ENCODE results near the gene CCDC71L. TPM values are rescaled to one million over a fixed set of nuclear protein-coding genes. Genes with fewer than 3 reads are reported as not detected.

CCDC71L gene
- total RNA-seq, 2 donors from 2014 or later: 26.1 to 26.8 TPM

DNA sequence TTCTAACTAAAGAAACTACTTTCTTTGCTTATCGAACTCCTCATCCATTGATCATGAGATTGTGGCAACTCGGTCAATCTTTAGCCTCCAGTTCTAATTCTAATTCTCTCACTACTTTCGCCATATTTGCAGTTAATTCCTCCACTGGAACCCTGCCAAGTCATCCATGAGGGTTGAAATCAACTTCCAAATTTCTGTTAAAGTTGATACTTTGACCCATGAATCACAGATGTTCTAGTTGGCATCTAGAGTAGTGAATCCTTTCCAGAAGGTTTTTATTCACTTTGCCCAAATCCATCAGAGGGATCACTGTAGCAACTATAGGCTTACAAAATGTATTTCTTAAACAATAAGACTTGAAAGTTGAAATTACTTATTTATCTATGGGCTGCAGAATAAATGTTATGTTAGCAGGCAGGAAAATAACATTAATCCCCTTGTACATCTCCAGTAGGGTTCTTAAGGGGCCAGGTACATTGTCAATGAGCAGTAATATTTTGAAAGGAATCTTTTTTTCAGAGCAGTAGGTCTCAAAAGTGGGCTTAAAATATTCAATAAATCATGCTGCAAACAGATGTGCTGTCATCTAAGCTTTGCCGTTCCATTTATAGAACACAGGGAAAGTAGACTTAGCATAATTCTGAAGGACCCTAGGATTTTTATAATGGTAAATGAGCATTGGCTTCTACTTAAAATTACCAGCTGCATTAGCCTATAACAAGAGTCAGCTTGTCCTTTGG lies 39.4 kb downstream of the CCDC71L start:
- 91 to 92% methylated on average over 4 of the region's 4 CpGs for WGBS, 2 experiments (ENCODE audit: insufficient coverage in 1 of 2, insufficient read length in 1 of 2)
- TF ChIP-seq, protein P1, sequence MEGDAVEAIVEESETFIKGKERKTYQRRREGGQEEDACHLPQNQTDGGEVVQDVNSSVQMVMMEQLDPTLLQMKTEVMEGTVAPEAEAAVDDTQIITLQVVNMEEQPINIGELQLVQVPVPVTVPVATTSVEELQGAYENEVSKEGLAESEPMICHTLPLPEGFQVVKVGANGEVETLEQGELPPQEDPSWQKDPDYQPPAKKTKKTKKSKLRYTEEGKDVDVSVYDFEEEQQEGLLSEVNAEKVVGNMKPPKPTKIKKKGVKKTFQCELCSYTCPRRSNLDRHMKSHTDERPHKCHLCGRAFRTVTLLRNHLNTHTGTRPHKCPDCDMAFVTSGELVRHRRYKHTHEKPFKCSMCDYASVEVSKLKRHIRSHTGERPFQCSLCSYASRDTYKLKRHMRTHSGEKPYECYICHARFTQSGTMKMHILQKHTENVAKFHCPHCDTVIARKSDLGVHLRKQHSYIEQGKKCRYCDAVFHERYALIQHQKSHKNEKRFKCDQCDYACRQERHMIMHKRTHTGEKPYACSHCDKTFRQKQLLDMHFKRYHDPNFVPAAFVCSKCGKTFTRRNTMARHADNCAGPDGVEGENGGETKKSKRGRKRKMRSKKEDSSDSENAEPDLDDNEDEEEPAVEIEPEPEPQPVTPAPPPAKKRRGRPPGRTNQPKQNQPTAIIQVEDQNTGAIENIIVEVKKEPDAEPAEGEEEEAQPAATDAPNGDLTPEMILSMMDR (conservative IDR thresholded peaks at IDR 0.05): no peak
- Mint-ChIP-seq H3K9me3 (peaks cover 13% of the 10 kb centered on the region), H3K27me3 (ENCODE audit: insufficient read depth) (no peaks in the 10 kb centered on the region), H3K4me1 (no peaks in the 10 kb centered on the region), H3K36me3 (ENCODE audit: low read depth) (no peaks in the 10 kb centered on the region), H3K4me3 (no peak overlapping the region), H3K27ac (no peak overlapping the region)
- DNase-seq: no peak
- H3K4me3 ChIP-seq (ENCODE audit: low read length): no peak overlapping the region
- peaks cover 15% of the 10 kb centered on the region for H3K9me3 ChIP-seq (ENCODE audit: control insufficient read depth, low read length)
- H3K9ac ChIP-seq (ENCODE audit: extremely low read depth, low read length, poor library complexity, severe bottlenecking): no peak overlapping the region
- no peaks in the 10 kb centered on the region for H3K27me3 ChIP-seq (ENCODE audit: control insufficient read depth, insufficient read depth, low read length, poor library complexity, severe bottlenecking)
- H3K36me3 ChIP-seq (ENCODE audit: control insufficient read depth, insufficient read depth, low read length): no peaks in the 10 kb centered on the region
- no peaks in the 10 kb centered on the region for H3K4me1 ChIP-seq (ENCODE audit: control insufficient read depth, insufficient read depth, low read length)
- no peak overlapping the region for H3K27ac ChIP-seq (ENCODE audit: low read depth, low read length)

DNA sequence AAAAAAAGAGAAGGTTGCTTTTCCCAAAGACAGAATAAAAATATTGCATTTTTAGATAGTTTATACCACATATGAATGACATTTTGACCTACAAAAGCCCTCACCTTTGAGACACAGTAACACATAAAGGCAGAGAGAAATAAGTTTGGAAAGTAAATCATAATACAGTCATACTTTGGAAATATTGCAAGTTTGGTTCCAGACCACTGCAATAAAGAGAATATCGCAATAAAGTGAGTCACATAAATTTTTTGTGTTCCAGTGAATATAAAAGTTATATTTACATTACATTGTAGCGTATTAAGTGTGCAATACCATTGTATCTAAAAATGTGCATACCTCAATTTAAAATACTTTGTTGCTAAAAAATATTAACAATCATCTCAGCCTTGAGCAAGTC lies 40.3 kb downstream of the CCDC71L start:
- H3K9me3 ChIP-seq (ENCODE audit: control insufficient read depth, low read length): peaks cover 15% of the 10 kb centered on the region
- no peak overlapping the region for H3K27ac ChIP-seq (ENCODE audit: low read depth, low read length)
- no peaks in the 10 kb centered on the region for H3K4me1 Mint-ChIP-seq
- 100% methylated on average over 2 of the region's 2 CpGs; no CpG with 5 or more reads in 1 of the 2 experiments for WGBS, 2 experiments (ENCODE audit: insufficient coverage in 1 of 2, insufficient read length in 1 of 2)
- TF ChIP-seq, protein P1 (conservative IDR thresholded peaks at IDR 0.05): no peak
- H3K4me1 ChIP-seq (ENCODE audit: control insufficient read depth, insufficient read depth, low read length): no peaks in the 10 kb centered on the region
- no peak overlapping the region for H3K4me3 ChIP-seq (ENCODE audit: low read length)
- H3K27me3 Mint-ChIP-seq (ENCODE audit: insufficient read depth): no peaks in the 10 kb centered on the region
- peaks cover 13% of the 10 kb centered on the region for H3K9me3 Mint-ChIP-seq
- H3K36me3 ChIP-seq (ENCODE audit: control insufficient read depth, insufficient read depth, low read length): no peaks in the 10 kb centered on the region
- H3K4me3 Mint-ChIP-seq: no peak overlapping the region
- DNase-seq: no peak
- H3K9ac ChIP-seq (ENCODE audit: extremely low read depth, low read length, poor library complexity, severe bottlenecking): no peak overlapping the region
- no peak overlapping the region for H3K27ac Mint-ChIP-seq
- H3K27me3 ChIP-seq (ENCODE audit: control insufficient read depth, insufficient read depth, low read length, poor library complexity, severe bottlenecking): no peaks in the 10 kb centered on the region
- H3K36me3 Mint-ChIP-seq (ENCODE audit: low read depth): no peaks in the 10 kb centered on the region

DNA sequence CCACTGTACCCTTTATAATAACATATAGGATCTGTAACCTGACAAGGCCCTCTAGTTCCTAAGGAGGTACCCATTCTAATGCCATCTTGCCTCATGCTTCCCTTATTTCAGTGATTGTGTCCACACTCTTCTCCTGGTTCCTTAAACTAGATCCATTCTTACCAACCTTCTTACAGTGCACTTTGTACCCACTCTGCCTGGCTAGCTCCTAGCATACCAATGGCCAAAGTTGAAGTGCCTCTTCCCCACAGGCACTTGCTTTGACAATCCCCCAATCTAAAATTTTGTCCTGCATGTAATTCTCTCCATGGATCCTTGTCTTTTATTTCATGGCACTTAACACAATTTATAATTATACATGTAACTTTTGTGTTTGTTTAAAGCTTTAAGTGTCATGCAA lies 40.9 kb downstream of the CCDC71L start:
- no peak overlapping the region for H3K4me3 Mint-ChIP-seq
- no peaks in the 10 kb centered on the region for H3K36me3 ChIP-seq (ENCODE audit: control insufficient read depth, insufficient read depth, low read length)
- no peaks in the 10 kb centered on the region for H3K4me1 ChIP-seq (ENCODE audit: control insufficient read depth, insufficient read depth, low read length)
- TF ChIP-seq, protein P1 (conservative IDR thresholded peaks at IDR 0.05): no peak
- H3K27me3 ChIP-seq (ENCODE audit: control insufficient read depth, insufficient read depth, low read length, poor library complexity, severe bottlenecking): no peaks in the 10 kb centered on the region
- H3K4me3 ChIP-seq (ENCODE audit: low read length): no peak overlapping the region
- DNase-seq: no peak
- no peak overlapping the region for H3K27ac ChIP-seq (ENCODE audit: low read depth, low read length)
- H3K9me3 ChIP-seq (ENCODE audit: control insufficient read depth, low read length): peaks cover 15% of the 10 kb centered on the region
- no peaks in the 10 kb centered on the region for H3K36me3 Mint-ChIP-seq (ENCODE audit: low read depth)
- no peak overlapping the region for H3K27ac Mint-ChIP-seq
- no peak overlapping the region for H3K9ac ChIP-seq (ENCODE audit: extremely low read depth, low read length, poor library complexity, severe bottlenecking)
- H3K4me1 Mint-ChIP-seq: no peaks in the 10 kb centered on the region
- peaks cover 13% of the 10 kb centered on the region for H3K9me3 Mint-ChIP-seq
- no peaks in the 10 kb centered on the region for H3K27me3 Mint-ChIP-seq (ENCODE audit: insufficient read depth)

Data from endodermal cell (in vitro differentiated cells).